RWPE1 (cell line): ENCODE measurements around the gene DNM3.

Experiments used
- CTCF ChIA-PET: fragments of 350-600 bp; sonication (Branson Sonifier 250); formaldehyde crosslinking; extraction: SDS; loops from one replicate; lab custom pipeline; 2021; lab: Yijun Ruan, JAX
- POLR2A ChIA-PET: fragments of 400-600 bp; formaldehyde crosslinking; extraction: SDS; loops from one replicate; lab custom pipeline; 2020; ENCODE audit warnings: antibody characterized with exemption; ENCODE audit not compliant: low non-redundant PET; lab: Yijun Ruan, JAX
- DNase-seq: peaks from one replicate; pipeline ENCODE4 v3.0.0; 2012; ENCODE audit warnings: low spot score
- H3K27ac ChIP-seq: fragments of 450-650 bp; 2 replicates; pipeline ENCODE4 v1.5.1; 2017
- CTCF ChIP-seq: fragments of 450-650 bp; conservative IDR thresholded peaks from 2 replicates; pipeline ENCODE4 v1.5.1; 2017; ENCODE audit warnings: low read depth, mild to moderate bottlenecking

The DNM3 gene

GRCh38 chr1:171901245-171901644 lies 59.9 kb downstream of the DNM3 start:
- POLR2A ChIA-PET: no interaction called here
- CTCF ChIA-PET: no interaction called here
- no peak overlapping the region for H3K27ac ChIP-seq
- no peak for TF ChIP-seq CTCF
- DNase-seq: no peak

- POLR2A ChIA-PET: no interaction called here
- no peak for TF ChIP-seq CTCF
Observed at GRCh38 chr1:171902527-171902926, 61.2 kb downstream of the DNM3 start.

GRCh38 chr1:171904778-171905450 lies 63.6 kb downstream of the DNM3 start:
- ChIA-PET POLR2A (no interaction called here), CTCF (no interaction called here)
- no peak for DNase-seq
- H3K27ac ChIP-seq: no peak overlapping the region
- TF ChIP-seq CTCF: no peak

More at GRCh38 chr1:171902527-171902926, 61.2 kb downstream of the DNM3 start:
- H3K27ac ChIP-seq: no peak overlapping the region
- peak; percentile 69 for DNase-seq
- CTCF ChIA-PET: interaction anchor here (0.7 kb wide), 1 partner anchor 406 kb away, joined by 5 read pairs; no protein-coding TSS in a partner anchor

GRCh38 chr1:171909711-171910110 lies 68.4 kb downstream of the DNM3 start:
- no peak overlapping the region for H3K27ac ChIP-seq
- no peak for DNase-seq
- ChIA-PET POLR2A (no interaction called here), CTCF (interaction anchor here (0.5 to 0.7 kb wide), 2 partner anchors 87 to 108 kb away, joined by 3 read pairs; no protein-coding TSS in a partner anchor)
- no peak for TF ChIP-seq CTCF

- no peak for DNase-seq
- ChIA-PET CTCF (interaction anchor here (0.8 kb wide), 1 partner anchor 21 kb away, joined by 3 read pairs; no protein-coding TSS in a partner anchor), POLR2A (no interaction called here)
- TF ChIP-seq CTCF: no peak
- H3K27ac ChIP-seq: no peak overlapping the region
Observed at GRCh38 chr1:171910786-171911185, 69.5 kb downstream of the DNM3 start.

- TF ChIP-seq CTCF: no peak
- DNase-seq: no peak
- CTCF ChIA-PET: no interaction called here
- no peak overlapping the region for H3K27ac ChIP-seq
- POLR2A ChIA-PET: no interaction called here
Observed at GRCh38 chr1:171911506-171911905, 70.2 kb downstream of the DNM3 start.
